GM19239 (cell line): ENCODE data around the gene RIC3.
"Not testable (repeated sequence)": the region's sequence is repeated elsewhere in the genome, so short reads cannot be mapped to it uniquely, and the experiment has no call there.

Experiments
- DNase-seq: peaks from one replicate; pipeline ENCODE4 v3.0.0; 2011; ENCODE audit warnings: low spot score; ENCODE audit not compliant: insufficient read length
- FAIRE-seq: peaks from 2 replicates; lab custom pipeline; 2011; peaks lifted over from hg19 to GRCh38; lab: Jason Lieb, UNC

The RIC3 gene

GRCh38 chr11:8192016-8192895 is 23.4 kb upstream of the RIC3 start:
- DNase-seq (peak; percentile 69), FAIRE-seq (peak; percentile 66)

DNA sequence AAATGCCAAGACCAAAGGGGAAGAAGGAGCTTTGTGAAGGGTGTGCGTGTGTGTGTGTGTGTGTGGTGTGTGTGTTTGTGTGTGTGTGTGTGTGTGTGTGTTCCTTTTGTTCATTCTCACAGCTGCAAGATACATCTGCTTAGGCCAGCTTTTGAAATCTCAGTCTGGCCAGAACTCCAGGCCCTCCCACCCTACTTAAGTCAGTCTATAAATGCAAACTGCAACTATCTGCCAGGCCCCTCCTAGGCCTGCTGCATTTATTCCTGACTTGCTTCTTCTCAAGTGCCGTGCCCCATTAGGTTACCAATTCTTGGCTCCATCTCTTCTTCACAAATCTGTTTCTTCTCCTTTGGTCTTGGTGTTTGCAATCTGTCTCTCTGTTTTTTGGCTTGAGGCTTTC is 21.6 kb upstream of the RIC3 start:
- DNase-seq (no peak), FAIRE-seq (no peak)

DNA sequence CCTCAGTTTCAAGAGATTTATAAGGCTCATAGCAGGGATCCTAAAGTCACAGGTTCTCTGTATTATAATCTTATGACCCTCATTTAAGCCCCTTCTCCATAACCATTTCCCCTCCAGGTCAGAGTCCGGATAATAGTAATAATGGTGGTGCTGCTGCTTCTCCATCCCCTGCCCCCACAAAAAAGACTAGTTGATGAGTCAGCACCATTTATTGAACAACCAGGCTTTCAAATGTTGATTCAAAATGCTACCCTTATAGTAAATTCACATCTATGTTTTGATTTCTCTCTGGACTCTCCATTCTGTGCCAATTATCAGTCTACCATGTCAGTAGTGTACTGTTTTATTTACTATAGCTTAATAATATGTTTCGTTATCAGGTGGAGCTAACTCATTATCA is 17.6 kb upstream of the RIC3 start:
- no peak for FAIRE-seq
- DNase-seq = no peak

DNA sequence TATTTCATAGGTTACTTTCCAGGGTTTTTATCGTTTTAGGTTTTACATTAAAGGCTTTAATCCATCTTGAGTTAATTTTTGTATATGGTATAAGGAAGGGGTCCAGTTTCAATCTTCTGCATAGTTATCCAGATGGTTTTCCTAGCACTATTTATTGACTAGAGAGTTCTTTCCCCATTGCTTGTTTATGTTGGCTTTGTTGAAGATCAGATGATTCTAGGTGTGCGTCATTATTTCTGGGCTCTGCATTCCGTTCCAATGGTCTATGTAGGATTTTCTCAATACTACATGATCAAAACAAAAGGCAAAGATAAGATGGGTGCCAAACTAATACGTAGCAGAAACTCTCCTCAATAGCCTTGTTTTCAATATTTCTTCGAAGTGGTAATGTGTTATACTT is 14.3 kb upstream of the RIC3 start:
- DNase-seq (no peak), FAIRE-seq (no peak)

GRCh38 chr11:8180469-8180868 is 11.6 kb upstream of the RIC3 start:
- FAIRE-seq (no peak), DNase-seq (no peak)

DNA sequence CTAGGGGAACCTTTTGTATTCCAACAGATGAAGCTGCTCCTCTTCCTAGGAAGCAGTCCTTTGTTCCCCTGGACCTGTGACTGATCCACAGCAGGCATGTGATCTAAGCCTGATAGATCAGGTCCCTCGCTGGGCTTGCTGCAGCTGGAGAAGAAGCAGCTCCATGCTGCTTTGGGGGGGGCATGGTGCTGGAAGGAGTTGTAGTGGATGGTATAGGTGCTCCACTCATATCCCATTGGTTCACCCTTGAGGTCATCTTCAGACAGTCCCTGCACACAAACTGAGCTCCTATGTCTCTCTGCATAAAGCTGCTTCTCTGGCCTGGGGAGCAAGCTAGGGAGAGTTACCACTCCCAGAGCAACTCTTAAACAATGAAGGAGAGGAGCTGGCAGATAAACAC is 9.5 kb upstream of the RIC3 start:
- no peak for FAIRE-seq

GRCh38 chr11:8177136-8177535 is 8.3 kb upstream of the RIC3 start:
- no peak for FAIRE-seq

More for the DNA sequence above, 9.5 kb upstream of the RIC3 start:
- no peak for DNase-seq

GRCh38 chr11:8167796-8168195 is 1.0 kb downstream of the RIC3 start:
- FAIRE-seq (no peak), DNase-seq (no peak)

More at GRCh38 chr11:8177136-8177535, 8.3 kb upstream of the RIC3 start:
- no peak for DNase-seq

GRCh38 chr11:8164746-8165145 is 4.1 kb downstream of the RIC3 start:
- FAIRE-seq = no peak
- DNase-seq = no peak

DNA sequence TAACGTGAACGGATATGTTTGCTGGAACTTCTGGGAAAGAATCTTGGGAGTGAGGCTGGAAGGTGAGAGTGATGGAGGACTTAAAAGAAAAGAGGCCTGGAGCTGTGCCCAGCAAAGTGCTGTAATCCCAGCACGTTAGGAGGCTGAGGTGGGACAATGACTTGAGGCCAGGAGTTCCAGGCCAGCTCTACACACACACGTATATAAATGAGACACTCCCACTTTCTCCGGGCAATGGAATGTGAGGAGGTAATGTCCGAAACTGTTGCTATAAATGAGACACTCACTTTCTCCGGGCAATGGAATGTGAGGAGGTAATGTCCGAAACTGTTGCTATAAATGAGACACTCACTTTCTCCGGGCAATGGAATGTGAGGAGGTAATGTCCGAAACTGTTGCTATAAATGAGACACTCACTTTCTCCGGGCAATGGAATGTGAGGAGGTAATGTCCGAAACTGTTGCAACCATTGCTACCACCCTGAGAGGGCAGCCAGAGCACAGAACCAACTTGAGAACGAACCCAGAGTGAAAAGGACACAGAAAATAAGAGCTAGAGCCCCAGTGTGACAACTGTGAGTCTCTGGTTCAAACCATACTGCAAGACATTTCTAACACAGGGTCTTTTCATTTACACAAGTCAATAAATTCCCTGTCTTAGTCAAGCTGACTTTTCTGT is 7.1 kb downstream of the RIC3 start:
- not testable (repeated sequence) for FAIRE-seq, DNase-seq

DNA sequence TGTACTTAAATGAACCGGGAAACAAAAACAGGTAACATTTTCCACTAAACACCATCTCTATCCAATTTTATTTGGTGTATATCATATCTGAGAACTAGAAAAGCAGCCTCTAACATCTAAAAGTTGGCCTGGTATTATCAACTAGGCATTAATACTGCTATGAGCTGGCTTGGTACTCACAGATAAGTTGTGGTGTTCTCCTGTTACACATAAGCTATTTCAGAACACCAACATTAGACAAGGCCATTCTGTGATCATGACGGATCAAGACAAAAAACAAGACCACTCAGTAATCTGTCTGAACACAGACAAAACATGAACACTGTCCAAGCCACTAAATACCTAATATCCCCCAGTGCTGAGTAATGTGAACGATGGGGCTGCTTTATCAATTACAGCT is 11.9 kb downstream of the RIC3 start:
- no peak for FAIRE-seq

DNA sequence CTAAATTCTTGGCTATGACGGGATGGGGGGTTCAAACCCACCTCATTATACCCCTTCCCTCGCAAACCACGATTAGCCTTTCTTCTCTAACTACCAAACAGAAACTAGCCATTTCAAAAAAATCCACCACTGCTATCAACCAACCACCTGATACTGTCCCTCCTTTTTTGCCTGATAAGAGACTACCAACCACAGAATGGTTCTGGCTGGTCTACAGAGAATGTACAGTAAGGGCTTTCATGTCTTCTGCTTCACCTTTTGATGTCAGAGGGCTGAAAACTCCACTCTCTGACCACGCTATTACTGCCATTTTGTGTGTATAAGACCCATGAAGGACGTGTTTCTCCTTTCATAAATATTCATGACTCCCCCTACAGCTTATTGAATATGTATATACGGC is 19.1 kb downstream of the RIC3 start:
- DNase-seq (no peak), FAIRE-seq (no peak)

More for the DNA sequence above, 11.9 kb downstream of the RIC3 start:
- no peak for DNase-seq

- FAIRE-seq = no peak
These were observed 30.3 kb downstream of the RIC3 start for GRCh38 chr11:8138526-8138925.

GRCh38 chr11:8127447-8127846 is 41.4 kb downstream of the RIC3 start:
- FAIRE-seq (no peak), DNase-seq (no peak)

More at GRCh38 chr11:8138526-8138925, 30.3 kb downstream of the RIC3 start:
- no peak for DNase-seq

DNA sequence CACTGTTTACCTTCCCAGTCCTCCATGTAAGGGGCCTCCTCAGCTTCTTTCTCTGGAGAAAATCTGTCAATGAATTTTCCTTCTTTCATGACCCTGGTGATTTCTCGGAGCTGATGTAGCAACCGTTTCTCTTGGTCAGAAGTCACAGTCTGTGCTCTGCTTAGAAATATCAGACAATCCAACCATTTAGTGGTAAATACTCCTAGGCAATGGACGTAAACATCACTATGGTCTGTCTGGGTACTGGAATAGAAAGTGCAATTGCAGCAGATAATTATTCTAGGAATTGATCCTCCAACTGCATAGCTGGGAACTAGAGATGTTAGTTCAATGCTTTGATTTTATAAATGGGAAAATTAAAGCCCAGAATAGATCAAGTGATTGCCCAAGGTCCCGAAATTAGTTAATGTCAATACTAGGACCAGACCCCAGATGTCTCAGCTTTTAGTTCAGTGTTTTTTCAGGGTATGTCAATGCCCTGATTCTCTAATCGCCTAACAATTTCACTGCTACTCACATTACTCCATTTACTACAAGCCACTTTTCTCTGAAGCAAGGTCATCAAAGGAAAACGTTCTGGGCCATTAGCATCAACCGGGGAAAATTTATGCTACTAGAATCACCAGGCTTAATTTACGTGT is 42.1 kb downstream of the RIC3 start:
- no peak for DNase-seq
- FAIRE-seq = no peak

DNA sequence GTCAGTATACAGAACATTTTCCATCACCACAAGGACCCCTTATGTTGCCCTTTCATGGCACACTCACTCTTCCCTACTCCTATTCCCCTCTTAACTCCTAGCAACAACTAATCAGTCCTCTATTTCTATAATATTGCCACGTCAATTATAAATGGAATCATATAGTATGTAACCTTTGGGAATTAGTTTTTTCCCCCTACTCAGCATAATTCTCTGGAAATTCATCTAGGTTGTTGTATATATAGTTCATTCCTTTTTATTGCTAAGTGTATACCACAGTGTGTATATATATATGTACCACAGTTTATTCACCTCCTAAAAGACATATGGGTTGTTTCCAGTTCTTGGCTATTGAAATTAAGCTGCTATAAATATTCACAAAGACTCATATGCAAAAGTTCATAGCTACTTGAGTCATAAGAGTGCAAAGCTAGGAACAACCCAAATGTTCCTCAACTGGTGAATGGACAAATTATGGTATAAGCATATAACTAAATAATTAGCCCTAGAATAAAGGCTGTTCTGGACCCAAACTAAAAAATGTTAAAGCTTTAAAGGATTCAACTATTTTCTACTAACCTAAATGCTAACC is 46.6 kb downstream of the RIC3 start:
- DNase-seq = no peak
- no peak for FAIRE-seq

GRCh38 chr11:8111636-8112035 is 57.2 kb downstream of the RIC3 start:
- FAIRE-seq (no peak), DNase-seq (no peak)

- DNase-seq = no peak
These were observed 58.4 kb downstream of the RIC3 start for GRCh38 chr11:8110396-8110795.

GRCh38 chr11:8109675-8110074 is 59.1 kb downstream of the RIC3 start:
- FAIRE-seq = no peak
- DNase-seq = no peak

More at GRCh38 chr11:8110396-8110795, 58.4 kb downstream of the RIC3 start:
- FAIRE-seq = no peak

- no peak for FAIRE-seq
- DNase-seq = no peak
These were observed 60.4 kb downstream of the RIC3 start for GRCh38 chr11:8108421-8108820.

DNA sequence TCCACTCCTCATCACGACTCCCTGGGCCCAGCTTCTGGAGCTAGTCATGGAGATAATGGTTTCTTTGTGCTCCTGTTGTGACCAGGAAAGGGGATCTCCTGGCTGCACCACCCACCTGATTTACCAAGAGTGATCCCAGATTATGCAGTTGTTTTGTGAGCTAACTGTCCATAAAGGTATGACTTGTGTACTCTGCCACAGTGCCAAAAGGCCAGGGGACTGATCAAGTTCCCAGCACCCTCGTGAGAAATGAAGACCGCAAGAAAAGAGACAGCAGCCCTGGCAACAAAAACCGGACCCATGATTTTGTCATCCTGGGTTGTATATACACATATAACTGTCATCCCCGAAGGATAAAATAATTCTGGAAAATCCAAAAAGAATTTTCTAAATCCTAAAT is 61.2 kb downstream of the RIC3 start:
- DNase-seq (no peak), FAIRE-seq (no peak)
